Astrocyte (in vitro differentiated cells and primary cell): ENCODE data around the gene DENND6A.

ENCODE experiments used
- CTCF ChIP-seq: IDR thresholded peaks from 2 replicates; pipeline ENCODE4 v1.5.1; 2011; ENCODE audit warnings: low read depth, mild to moderate bottlenecking, inconsistent platforms, low read length, moderate library complexity; ENCODE audit not compliant: insufficient read depth
- EZH2 ChIP-seq: IDR thresholded peaks from 2 replicates; pipeline ENCODE4 v1.6.1; 2012; ENCODE audit warnings: mild to moderate bottlenecking, low read length, inconsistent platforms; ENCODE audit not compliant: insufficient read depth

- TF ChIP-seq CTCF (no peak), EZH2 (no peak)
Measured at GRCh38 chr3:57598765-57599360, 94.0 kb downstream of the DENND6A start.
